GM20000 (cell line): Measurements from ENCODE around the gene CHRNA1.

Source experiments
- DNase-seq: peaks from one replicate; pipeline ENCODE4 v3.0.0; 2012; ENCODE audit warnings: low spot score
- CTCF ChIP-seq: IDR thresholded peaks from 2 replicates; pipeline ENCODE4 v1.5.1; 2012; ENCODE audit warnings: mild to moderate bottlenecking, control low read depth; ENCODE audit errors: extremely low read depth, missing control alignments

Gene CHRNA1

GRCh38 chr2:174761837-174762236 lies 2.4 kb downstream of the CHRNA1 start:
- no peak for DNase-seq
- no peak for TF ChIP-seq CTCF

GRCh38 chr2:174760845-174761473 lies 3.3 kb downstream of the CHRNA1 start:
- DNase-seq: no peak
- TF ChIP-seq CTCF: no peak

- DNase-seq: no peak
- no peak for TF ChIP-seq CTCF
Observed at GRCh38 chr2:174759381-174760065, 4.7 kb downstream of the CHRNA1 start.

- no peak for TF ChIP-seq CTCF
- no peak for DNase-seq
Observed at GRCh38 chr2:174756743-174757142, 7.5 kb downstream of the CHRNA1 start.

GRCh38 chr2:174753038-174753633 lies 11.1 kb downstream of the CHRNA1 start:
- no peak for DNase-seq
- TF ChIP-seq CTCF: no peak

- peak; percentile 45 for DNase-seq
- TF ChIP-seq CTCF: no peak
Observed at GRCh38 chr2:174752403-174753037, 11.8 kb downstream of the CHRNA1 start.

GRCh38 chr2:174750923-174751441 lies 13.3 kb downstream of the CHRNA1 start:
- peak; percentile 45 for DNase-seq
- no peak for TF ChIP-seq CTCF
